Measurements from ENCODE around the gene ITGB2. TPM values are rescaled to one million over a fixed set of nuclear protein-coding genes. Genes with fewer than 3 reads are reported as not detected.

ITGB2 gene
- total RNA-seq, 1 experiment from 2014 or later, result 45.1 TPM

Other genes starting within 250 kb of the ITGB2 start
- 0.62 and 0.86 TPM in 2 replicates for gene KRTAP12-1, start 238.7 kb downstream of the ITGB2 start, total RNA-seq (2014; rRNA removed)
- gene KRTAP10-12, start 223.7 kb downstream of the ITGB2 start, total RNA-seq (2014; rRNA removed), result not detected in 2 replicates
- 2.1 and 3.2 TPM in 2 replicates for gene TSPEAR, start 209.3 kb downstream of the ITGB2 start, total RNA-seq (2014; rRNA removed)
- 159 and 189 TPM in 2 replicates for gene UBE2G2, start 119.1 kb downstream of the ITGB2 start, total RNA-seq (2014; rRNA removed)
- gene SUMO3, start 102.8 kb downstream of the ITGB2 start, total RNA-seq (2014; rRNA removed), result 242 and 290 TPM in 2 replicates
- gene PTTG1IP, start 47.2 kb downstream of the ITGB2 start, total RNA-seq (2014; rRNA removed), result 330 and 455 TPM in 2 replicates
- gene SLX9, start 19.1 kb upstream of the ITGB2 start, total RNA-seq (2014; rRNA removed), result 80.1 and 94.9 TPM in 2 replicates
- gene ADARB1, start 153.7 kb upstream of the ITGB2 start, total RNA-seq (2014; rRNA removed), result 14.1 and 21.0 TPM in 2 replicates